GM12874 (cell line): ENCODE results near the gene TPSB2.
"Not testable (repeated sequence)": the region's sequence is repeated elsewhere in the genome, so short reads cannot be mapped to it uniquely, and the experiment has no call there.

Experiments used
- CTCF ChIP-seq: IDR thresholded peaks from 2 replicates; pipeline ENCODE4 v1.5.1; 2011; ENCODE audit warnings: low read depth, mild to moderate bottlenecking, control low read depth, low read length, moderate library complexity; ENCODE audit not compliant: insufficient read depth

TPSB2 gene

GRCh38 chr16:1258906-1259759 lies 29.1 kb upstream of the TPSB2 start:
- TF ChIP-seq CTCF, result no peak

GRCh38 chr16:1258225-1258600 lies 28.2 kb upstream of the TPSB2 start:
- no peak for TF ChIP-seq CTCF

GRCh38 chr16:1257561-1258224 lies 27.7 kb upstream of the TPSB2 start:
- TF ChIP-seq CTCF, result no peak

- no peak for TF ChIP-seq CTCF
Observed at GRCh38 chr16:1256874-1257322, 26.9 kb upstream of the TPSB2 start.

GRCh38 chr16:1255276-1256122 lies 25.5 kb upstream of the TPSB2 start, which contains the start of gene TPSD1:
TSS of gene TPSD1 (plus strand) at chr16:1256069. CDS start at chr16:1256281, 212 bp downstream.
- TF ChIP-seq CTCF, result not testable (repeated sequence)

GRCh38 chr16:1245452-1246020 lies 15.6 kb upstream of the TPSB2 start:
- no peak for TF ChIP-seq CTCF
